GM23248 (cell line): ENCODE measurements around the gene SOX5.

Experiments used
- EZH2 ChIP-seq: fragments of 200-600 bp; sonication (generic); IDR thresholded peaks from 2 replicates; pipeline ENCODE4 v1.6.1; 2018; ENCODE audit warnings: antibody characterized with exemption, mild to moderate bottlenecking; ENCODE audit not compliant: insufficient read depth, poor library complexity, severe bottlenecking
- EZH2phosphoT487 ChIP-seq: fragments of 200-600 bp; sonication (generic); IDR thresholded peaks from 2 replicates; pipeline ENCODE4 v1.6.1; 2018; ENCODE audit warnings: antibody characterized with exemption, moderate library complexity, mild to moderate bottlenecking, low read depth; ENCODE audit not compliant: insufficient read depth

DNA sequence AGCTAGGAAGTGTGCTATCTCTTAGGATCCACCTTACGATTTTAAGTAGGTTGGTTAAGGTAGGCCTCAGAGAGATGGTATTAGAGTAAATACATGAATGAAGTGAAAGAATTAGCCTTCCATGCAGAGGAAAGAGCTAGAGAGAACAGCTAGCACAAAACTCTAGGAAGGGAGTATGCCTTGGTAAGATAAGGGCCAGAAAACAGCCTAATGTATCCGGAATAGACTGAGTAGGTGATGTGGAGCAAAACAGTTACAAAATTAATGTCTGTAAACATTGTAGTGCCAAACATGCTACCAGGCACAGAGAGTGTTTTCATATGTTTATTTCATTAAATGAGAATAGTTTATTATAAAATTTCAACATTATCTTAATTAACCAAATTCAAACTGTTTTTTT, 315.1 kb downstream of the SOX5 start:
- TF ChIP-seq EZH2 (no peak), EZH2phosphoT487 (no peak)
